GM12874 (cell line): ENCODE measurements around the gene TBC1D2B.

ENCODE experiments used
- TF ChIP-seq, protein P1 (sequence below): IDR thresholded peaks from 2 replicates; pipeline ENCODE4 v1.5.1; 2011; ENCODE audit warnings: low read depth, mild to moderate bottlenecking, control low read depth, low read length, moderate library complexity; ENCODE audit not compliant: insufficient read depth

Gene TBC1D2B

GRCh38 chr15:78010067-78010466 is 67.4 kb downstream of the TBC1D2B start:
- TF ChIP-seq, protein P1, sequence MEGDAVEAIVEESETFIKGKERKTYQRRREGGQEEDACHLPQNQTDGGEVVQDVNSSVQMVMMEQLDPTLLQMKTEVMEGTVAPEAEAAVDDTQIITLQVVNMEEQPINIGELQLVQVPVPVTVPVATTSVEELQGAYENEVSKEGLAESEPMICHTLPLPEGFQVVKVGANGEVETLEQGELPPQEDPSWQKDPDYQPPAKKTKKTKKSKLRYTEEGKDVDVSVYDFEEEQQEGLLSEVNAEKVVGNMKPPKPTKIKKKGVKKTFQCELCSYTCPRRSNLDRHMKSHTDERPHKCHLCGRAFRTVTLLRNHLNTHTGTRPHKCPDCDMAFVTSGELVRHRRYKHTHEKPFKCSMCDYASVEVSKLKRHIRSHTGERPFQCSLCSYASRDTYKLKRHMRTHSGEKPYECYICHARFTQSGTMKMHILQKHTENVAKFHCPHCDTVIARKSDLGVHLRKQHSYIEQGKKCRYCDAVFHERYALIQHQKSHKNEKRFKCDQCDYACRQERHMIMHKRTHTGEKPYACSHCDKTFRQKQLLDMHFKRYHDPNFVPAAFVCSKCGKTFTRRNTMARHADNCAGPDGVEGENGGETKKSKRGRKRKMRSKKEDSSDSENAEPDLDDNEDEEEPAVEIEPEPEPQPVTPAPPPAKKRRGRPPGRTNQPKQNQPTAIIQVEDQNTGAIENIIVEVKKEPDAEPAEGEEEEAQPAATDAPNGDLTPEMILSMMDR: no peak

DNA sequence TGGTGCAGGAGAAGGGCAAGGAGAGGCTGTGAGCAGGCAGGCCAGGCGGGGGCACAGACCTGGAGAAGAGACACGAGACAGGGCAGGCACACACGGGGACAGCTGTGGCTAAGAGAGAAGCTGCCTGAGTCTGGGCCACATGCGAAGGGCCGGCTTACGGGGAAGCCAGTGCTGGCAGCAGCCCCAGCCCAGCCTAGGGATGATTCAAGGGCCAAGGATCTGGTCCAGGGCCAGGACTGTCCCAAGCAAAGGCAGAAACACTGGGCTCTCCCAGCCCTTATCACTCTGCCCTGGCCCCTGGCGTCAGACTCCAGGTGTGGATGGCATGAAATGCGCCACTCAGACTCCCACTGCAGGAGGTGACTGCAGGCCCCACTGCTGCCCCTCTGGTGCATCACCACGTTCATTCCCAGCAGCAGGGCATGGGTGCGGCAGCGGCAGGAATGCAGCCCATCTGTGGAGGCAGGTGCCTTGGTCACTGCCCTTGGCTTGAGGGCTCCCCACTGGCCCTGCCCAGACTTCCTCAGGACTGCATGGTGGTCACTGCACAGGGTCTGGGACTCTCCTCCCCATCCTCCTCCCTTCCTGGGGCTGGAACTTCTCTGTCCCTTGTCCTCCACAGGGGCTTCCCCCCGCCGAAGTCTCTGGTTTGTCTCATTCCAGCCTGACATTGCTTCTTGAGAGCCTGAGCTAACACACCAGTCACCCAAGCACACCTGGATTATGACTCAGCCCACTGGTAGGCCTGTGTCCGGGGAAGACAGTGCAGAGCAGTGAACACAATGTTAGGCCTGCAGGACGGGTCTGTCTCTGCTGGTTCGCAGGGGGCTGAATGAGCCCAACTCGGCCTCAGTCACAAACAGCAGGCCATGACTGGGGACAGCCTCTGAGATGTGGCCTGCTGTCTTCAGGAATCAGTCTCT is 69.3 kb downstream of the TBC1D2B start:
- TF ChIP-seq, protein P1: no peak

DNA sequence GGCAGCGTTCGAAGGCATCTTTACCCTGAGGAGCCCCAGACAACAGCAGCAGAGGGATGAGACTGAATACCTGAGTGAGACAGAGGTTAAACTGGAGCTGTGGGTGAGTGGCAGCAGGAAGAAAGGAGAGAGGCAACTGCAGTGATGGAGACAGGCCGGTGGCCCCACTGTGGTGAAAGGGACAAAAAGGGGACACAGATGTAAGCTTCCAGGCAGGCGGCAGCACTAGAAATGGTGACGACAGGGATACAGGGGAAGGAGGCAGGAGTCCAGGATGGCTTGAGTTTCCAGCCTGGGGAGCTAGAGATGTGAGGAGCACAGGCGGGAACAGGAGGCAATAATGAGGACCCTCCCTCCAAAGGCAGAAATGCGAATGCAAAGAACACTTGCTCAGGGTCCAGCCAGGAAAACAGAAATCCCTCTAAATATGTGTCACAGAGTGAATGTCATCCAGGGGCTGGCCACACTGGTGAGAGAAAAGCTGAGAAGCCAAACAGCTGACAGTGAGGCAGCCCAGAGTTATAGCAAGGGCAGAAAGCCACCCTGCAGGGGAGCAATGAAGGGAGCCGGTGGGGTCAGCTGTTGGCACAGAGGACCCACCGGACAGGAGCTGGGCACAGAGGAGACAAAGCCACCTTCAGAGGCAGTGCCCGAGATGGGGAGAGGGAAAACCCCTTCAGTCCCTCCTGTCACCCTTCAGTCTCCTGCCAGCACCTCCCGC is 70.1 kb downstream of the TBC1D2B start:
- TF ChIP-seq, protein P1: no peak

DNA sequence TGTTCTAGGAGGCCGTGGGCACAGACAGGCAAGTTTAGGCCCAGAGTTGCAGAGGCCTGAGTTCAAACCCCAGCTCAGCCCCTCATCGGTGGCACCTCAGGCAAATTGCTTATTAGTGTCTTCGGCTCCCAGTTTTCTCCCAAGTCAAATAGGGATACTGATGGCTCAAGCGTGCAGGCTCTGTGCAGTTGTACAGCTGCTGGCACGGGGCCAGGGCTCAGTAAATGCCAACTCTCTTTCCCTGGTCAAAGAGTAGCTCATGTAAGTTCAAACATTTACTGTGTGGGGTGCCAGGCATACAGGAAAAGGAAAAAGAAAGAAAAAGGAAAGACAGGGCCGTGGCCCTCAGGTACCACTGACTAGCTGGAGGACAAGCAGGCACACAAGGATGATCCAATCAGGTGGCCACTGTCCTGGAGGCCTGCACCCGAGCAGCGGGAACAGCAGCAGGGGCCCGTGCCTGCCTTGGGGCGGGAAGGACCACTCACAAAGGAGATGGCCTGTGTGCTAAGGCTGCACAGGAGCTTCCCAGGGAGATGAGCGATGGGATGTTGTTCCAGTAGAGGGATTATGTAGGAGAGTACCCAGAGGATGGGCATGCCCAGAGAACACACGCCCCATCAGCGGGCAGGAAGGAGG is 70.8 kb downstream of the TBC1D2B start:
- TF ChIP-seq, protein P1: no peak

DNA sequence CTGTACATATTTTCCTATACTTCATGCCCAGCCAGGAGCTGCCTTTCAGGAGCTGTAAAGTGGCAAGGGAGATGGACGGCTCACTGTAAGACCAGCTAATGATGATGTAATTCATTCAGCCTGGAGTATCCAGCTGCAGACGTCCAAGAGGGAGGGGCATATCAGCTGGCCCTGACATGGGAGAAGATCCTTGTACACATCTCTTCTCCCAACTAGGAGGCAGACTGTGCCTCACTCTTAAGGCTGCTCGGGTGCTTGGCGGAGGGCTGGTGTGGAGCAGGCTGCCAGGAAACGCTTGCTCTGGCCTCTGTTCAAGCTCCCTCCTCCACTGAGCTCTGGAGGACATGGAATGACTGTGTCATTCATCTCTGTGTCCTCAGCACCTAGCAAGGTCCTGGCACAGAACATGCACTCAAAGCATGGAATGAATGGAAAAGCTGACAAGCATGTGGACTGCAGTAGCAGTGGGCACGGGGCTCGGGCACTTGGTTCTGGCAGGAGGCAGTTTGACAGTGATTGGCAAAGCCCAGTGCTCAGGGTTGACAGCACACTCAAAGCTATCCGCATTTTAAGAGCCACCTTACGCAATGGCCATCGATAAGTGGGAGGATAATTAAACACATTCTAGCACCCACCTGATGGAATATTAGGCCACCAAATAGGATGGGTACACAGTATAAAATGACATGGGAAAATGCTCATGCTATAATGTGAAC is 72.4 kb downstream of the TBC1D2B start:
- TF ChIP-seq, protein P1: no peak

GRCh38 chr15:78004222-78004727 is 73.2 kb downstream of the TBC1D2B start:
- TF ChIP-seq, protein P1: no peak
